IPS-NIHi7 (cell line): ENCODE measurements around the gene NUP88.
A peak's percentile ranks its signal among the peaks of the same experiment; 100 is the strongest.
"Not testable (repeated sequence)": the region's sequence is repeated elsewhere in the genome, so short reads cannot be mapped to it uniquely, and the experiment has no call there.

Source experiments
- DNase-seq: peaks from one replicate; pipeline ENCODE4 v3.0.0; 2012; ENCODE audit warnings: mixed read lengths; ENCODE audit errors: extremely low spot score

The NUP88 gene

DNA sequence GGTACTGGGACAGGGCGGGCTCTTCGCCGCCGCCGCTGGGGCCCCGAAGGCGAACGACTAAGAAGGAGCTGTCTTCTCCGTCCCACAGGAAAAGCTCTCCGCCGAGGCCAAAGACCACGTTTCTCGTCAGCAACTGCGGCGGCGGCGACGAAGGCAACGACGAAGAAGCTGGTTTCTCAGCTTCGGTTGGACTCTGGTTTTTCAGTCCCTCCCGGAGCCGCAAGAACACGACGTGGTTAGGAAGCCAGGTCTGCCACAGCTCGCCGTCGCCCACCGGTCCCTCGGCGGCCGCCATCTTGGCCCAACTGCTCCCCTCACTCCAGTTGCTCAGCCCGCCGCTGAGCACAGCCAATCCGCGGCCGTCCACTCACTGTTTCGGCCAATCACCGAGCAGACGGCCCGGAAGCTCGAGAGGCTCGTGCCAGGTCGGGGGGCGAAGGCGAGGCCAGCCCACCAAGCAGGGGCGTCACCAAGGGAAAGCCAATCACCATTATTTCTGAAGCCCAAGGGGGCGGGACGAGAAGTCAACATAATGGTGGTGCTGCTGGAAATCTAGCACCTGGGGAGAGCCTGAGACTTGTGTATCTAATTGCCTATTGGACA lies at the start of gene NUP88:
Gene NUP88 (minus strand): TSS at position 307 of the 603 bp plus-strand sequence. CDS start 12 bp downstream, at position 295.
- peak; percentile 100 for DNase-seq

DNA sequence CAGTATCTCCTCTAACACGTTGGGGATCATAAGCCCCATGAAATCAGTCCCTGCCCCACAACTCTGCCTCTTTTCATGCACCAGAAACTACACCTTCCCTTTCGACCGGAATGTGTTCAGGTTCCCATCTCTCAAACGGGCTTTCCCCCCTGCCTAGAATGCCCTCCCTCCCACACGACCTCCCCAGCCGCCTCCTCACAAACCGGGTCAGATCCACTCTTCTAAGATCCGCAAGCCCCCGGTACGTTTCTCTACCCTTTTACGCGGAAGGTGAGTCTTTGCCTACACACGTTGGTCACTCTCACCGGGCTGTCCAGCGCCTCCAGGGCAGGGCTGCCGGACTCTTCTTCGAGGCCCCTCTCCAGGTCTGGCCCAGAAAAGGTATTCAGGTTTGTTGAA lies 48.6 kb upstream of the NUP88 start:
- DNase-seq, result no peak

DNA sequence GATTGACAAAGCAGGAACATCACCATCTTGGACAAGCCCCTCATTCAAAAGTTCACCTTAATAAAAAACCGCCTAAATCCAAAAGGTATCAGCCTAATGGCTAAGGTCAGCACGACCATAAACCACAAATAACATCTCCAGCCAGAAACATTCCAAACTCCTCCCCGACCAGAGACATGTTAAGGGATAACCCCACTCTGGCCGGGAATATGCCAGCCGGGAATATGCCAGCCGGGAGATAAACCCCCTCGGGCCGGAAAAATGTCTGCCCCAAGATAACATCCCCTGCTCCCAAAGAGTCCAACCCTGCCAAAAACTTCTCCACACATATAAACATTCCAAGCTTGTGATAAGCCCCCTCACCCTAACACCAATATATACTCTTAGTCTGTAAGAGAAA lies 48.0 kb upstream of the NUP88 start:
- no peak for DNase-seq

DNA sequence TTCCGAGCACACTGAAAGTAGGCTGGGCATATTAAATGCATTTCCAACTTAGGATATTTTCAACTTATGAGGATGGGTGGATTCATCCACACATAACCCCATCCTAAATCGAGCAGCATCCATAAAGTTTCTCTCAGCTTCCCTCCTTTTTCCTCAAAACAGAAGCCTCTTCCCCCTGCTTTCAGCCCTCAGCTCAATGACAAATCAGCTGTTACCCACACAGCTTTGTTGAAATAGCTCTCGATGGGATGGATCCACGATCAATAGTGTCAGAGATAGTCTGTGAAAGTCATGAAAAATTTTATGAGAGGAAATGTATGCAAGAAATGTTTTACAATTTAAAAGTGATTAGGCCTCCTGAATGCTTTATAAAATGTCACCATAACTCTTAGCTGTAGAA lies 46.8 kb upstream of the NUP88 start:
- DNase-seq, result no peak

DNA sequence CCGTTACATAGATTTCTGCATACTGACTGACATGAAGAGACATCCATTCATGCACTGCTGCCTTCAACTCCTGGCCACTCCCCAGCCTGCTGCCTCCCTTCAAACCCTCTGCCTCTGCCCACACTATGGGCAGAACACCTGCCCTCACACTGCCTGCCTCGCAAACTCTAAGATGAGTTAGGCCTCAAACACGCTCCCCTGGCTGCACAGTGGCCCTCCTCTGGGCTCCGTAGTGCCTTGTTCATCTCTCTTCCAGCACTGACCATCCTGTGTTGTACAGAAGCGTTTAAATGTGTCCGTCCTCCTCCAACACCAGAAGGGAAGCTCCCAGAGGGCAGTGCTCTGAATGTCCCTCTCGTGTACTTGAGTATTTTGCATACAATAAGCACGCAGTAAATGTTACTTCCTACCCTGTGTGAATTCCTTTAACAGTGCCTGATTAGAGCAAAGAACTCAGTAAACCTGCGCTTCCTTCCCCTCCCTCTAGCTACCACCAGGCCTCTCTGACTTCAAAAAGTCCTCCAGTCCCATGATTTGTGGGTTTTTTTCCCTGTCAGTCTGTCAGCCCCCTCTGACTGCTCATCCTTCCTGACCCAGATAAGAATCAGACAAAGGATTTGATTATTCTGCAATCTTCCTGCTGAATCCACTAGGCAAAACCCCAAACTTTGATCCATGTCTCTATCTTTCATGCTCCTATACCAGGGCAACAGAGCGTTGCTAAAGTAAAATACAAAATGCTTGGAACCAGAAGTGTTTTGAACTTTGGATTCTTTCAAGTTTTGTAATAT lies 45.5 kb upstream of the NUP88 start:
- DNase-seq, result no peak

DNA sequence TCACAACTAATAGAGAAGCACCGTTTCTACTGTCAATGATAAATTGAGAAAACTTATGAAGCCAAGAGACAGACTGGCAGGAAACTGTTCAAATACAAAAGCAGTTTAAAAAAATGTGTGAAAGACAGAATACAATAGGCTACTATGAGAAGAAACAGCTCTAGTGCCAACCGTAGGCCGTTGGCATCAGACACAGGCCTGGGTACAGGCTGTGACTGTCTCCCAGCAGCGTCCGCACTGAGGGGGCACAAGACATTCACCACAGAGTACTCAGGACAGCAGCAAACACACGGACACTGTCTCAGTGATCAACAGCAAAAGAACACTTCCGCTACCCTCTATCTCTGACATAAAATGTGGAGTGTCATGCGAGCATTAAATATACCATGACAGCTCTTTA lies 27.3 kb upstream of the NUP88 start:
- DNase-seq, result no peak

DNA sequence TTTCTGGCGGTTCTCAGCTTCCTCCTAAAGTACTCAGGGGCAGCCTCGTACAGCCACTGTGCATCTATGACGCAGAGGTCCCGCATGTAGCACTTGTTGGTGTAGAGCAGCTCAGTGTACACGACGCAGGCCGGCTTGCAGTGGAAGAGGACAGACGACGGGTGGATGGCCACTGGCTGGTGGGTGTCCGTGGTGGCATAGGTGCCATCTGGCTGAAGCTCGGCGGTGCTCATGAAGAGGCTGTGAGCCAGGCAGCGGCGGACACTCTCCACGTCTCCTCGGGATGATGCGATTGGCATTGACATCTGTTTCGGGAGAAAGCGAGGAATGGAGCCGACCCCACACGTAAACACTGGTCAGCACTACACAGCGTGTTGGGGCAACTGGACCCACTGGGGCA lies 24.7 kb upstream of the NUP88 start:
- no peak for DNase-seq

DNA sequence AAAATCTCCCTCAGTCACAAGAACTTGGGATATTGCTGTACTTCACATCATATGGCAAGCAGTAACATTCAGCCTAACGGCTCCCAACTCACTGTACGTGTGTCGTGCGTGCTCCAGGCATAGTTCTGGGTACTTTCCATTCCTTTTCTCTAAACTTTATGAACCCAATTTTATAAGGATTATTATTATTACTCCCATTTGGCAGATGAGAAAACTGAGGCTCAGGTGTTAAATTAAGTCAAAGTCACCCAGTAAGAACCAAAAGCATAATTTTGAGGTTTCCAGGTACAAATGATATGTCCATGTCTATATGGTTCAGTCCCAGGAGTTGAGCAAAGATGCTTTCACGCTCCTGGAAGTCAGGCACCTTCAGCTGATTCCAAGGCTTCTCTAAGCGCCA lies 24.3 kb upstream of the NUP88 start:
- no peak for DNase-seq

DNA sequence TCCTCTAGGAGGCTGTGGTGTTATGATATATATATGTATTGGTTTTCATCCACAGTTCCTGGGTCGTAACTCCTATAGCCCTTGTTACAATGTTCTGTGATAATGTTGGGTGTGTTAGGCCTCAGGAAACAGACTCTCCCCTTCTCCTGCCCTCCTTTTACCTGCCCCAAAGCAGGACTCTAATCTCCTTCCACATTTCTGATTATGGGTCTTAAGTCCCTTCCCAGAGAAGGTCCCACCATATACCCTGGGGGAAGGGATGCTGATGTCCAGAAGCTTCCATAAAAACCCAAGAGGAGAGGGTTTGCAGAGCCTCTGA lies 19.9 kb upstream of the NUP88 start:
- no peak for DNase-seq

DNA sequence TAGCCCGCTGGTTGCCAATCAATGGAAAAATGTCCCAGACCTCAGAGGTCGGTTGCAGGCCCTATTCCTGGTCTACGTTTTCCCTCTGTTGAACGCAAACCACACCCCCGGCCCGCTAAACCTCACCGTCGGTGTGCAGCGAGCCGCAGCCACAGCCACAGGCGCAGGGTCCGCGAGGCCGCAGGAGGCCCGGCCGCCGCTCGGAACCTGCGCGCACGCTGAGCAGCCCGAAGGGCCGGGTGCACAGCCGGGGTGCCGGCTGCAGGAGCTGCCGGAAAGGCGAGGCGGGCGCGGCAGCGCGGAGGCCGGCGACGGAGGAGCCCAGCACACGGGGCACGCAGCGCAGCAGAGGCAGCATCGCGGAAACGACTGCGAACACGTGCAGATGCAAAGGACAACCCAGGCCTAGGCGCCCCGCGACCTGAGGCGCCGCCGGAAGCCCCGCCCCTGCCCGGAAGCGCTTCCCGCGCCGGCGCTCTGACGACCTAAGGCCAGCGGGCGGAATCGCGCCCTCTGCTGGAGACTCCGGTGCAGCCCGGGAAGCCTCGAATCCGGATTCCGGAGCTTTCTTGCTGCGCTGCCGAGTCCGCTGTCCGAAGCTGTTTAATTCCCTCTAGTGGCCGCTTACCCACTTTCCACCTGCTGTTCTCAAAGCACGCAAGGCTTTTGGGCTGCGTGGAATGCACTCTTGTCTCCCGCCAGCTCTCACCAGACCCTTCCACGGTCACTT lies 19.4 kb upstream of the NUP88 start, which contains the start of gene C1QBP:
Gene C1QBP (minus strand): TSS at position 440 of the 730 bp plus-strand sequence. CDS start 82 bp downstream, at position 358.
- DNase-seq, result peak; percentile 95

DNA sequence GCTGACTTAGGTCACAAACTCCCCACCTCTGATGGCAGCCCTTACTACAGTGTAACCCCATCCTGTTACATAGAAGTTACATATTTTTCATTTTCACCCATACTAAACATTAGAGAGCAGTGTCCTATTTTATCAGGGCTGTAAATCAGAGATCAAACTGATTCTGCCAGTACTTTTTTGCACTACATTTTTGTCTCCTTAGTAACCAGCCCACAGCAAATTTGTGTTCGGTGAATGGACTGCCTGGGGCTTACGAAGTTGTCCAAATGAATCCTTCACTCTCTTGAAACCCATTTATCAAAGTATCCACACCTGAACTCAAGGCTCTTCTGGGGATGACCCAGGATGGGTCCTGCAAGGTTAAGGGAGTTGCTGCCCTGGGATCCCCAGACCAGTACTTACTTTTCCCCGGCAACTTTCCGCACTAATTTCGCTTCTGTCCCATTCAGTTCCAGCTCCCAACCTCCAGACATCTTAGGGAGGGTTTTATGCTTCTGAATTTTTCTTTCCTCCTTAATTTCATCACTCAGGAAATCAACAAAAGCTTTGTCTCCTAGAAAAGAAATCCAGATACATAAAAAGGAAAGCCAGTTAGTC lies 18.4 kb upstream of the NUP88 start:
- no peak for DNase-seq

DNA sequence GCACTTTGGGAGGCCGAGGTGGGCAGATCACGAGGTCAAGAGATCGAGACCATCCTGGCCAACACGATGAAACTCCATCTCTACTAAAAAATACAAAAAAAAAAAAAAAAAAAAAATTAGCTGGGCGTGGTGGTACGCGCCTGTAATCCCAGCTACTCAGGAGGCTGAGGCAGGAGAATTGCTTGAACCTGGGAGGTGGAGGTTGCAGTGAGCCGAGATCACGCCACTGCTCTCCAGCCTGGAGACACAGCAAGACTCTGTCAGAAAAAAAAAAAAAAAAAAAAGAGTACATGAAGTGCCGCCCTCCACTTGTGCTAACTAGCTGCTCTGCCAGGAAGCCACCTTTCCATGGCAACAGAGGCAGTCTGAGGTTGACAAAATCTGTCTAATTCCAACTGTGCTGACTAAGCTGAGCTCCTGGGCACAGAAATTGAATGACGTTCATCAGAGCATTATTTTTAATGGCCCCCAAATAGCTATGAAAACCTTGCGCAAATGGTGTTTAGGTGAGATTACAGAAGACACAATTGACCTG lies 16.4 kb upstream of the NUP88 start:
- DNase-seq, result not testable (repeated sequence)

DNA sequence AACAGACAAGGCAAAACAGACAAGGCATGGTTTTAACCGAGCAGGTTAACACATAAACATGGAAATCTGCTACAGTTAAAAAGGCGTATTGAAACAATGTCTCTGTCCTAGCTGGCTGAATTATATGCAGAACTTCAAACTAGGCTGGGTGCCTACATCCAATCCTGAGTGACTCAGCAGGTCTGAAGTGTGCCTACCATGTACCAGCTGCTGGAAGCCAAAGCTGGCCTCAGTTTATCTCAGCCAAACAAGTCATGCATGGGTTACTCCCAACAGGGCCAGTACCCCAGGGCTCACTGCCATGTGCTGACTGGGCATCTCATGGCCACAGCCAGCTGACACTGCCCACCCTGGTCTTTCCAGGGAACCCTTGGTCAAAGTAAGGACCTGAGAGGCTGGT lies 15.5 kb upstream of the NUP88 start:
- DNase-seq, result no peak

DNA sequence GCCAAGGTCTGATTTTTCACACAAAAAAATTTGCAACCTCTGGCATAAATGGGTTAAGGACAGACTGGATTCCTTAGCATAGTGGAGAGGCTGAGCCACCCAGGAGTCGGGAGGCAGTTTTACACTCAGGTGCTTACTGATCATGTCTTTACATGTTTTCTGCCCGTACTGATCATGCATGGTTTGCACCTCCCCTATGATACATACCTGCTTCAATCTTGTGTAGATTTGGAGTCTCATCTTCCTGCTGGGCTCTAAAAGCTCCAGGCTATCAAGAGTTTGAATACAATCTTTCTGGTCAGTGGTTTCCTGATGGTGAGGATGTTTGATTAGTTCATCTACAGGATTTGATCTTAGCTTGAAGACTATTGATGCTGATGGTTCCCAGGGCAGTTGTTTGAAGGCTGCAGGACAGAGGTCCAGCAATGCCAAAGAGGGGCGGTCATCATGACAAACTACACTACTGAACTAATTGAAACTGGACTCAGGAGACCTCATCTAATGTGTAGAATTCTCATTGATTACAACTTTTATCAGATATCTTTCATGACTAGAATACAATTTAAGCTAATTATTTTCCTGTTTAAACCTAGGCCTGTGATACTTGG lies 12.6 kb upstream of the NUP88 start:
- DNase-seq, result no peak

DNA sequence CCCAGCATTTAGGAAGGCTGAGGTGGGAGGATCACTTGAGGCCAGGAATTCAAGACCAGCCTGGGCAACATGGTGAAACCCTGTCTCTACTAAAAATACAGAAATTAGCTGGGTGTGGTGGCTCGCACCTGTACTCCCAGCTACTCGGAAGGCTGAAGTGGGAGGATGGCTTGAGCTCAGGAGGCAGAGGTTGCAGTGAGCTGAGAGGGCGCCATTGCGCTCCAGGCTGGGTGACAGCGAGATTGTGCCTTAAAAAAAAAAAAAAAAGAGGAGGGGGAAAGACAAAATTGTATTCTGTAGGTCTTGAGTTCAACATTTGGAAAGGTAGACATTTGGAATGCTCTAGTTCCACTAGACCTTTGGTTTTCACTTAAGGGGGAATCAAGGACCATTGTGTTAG lies 11.8 kb upstream of the NUP88 start:
- DNase-seq, result not testable (repeated sequence)

DNA sequence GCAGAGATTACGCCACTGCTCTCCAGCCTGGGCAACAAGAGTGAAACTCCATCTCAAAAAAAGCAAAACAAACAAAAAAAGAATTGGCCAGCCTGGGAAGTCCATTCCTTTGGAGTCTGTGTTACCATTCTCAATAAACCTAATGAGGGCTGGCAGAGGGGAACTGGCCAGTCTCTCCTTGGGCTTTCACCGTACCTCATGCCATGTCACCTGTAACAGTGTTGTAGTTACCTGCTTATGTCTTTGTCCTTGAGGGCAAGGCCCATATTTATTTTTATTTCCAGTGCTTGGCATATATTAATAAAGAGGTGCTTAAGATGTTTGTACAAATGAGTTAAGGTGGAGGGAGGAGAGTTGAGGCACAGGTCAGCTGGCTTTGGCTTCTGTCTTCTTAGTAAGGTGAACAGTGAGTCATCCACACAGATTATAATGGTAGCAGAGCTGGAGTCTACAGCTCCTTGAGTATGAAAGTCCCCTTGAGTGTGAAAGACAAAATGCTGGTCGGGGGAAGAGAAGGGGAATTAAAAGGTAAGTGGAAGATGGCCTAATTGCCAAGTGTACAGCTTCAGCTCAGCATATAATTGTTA lies 11.0 kb upstream of the NUP88 start:
- no peak for DNase-seq

DNA sequence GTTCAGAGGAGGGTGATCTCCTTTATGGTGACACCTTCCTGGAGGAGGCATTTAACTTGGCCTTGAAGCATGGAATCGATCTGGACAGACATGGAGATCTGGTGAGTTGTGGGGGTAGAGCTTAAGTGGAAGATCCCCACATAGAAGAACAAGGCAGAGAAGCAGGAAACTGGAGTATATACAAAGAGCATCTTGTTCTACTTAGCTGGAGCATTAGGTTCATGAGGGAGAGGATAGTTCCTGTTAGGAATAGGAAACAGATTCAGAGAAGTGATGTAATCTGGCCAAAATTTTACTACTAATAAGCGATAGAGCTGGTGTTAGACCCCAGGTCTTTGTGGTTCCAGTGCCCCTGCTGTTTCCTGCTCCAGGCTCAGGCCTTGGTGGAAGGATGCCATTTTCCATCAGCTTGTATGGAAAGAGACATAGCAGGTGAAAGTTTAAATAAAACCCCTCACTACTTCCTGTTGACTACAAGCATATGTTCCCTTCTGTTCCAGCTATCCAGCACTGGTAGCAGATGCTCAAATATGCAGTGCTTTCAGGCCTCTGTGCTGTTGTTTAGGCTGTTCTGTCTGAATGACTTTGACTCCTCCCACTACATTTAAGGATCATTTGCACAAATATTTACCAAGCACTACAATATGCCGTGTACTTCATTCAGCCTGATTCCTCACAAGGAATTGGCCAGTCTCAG lies 9.9 kb upstream of the NUP88 start:
- no peak for DNase-seq

DNA sequence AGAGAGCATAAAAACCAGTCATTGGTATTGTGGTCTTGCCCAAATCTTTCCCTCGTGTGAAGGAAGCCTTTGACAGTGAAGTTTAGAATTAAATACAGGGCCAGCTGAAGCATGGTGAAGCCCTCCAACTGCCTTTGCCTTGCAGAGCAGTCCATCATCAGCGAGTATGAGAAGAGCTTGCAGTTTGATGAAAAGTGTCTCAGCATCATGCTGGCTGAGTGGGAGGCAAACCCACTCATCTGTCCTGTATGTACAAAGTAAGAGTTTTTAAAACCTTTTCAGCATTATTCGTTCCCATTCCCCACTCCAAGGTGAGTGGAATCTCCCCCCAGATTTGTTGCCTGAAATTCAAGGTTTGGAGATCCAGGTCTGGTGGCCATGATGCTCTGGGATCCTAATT lies 6.4 kb upstream of the NUP88 start:
- no peak for DNase-seq

DNA sequence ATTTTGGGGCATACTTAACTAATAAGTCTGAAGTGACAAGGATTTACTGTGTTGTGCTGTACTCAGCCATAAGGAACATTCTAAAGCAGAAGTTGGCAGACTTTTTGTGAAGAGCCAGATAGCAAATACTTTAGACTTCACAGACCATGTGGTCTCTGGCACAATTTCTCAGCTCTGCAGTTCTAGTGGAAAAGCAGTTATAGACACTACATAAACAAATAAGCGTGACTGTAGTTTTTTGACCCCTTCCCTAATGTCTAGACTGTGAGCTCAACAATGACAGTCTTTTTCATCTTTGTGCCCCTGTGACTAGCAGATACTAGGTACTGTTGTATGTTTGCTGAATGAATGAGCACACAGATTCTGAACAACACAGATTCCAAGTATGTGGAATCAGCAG lies 5.4 kb upstream of the NUP88 start:
- DNase-seq, result no peak

DNA sequence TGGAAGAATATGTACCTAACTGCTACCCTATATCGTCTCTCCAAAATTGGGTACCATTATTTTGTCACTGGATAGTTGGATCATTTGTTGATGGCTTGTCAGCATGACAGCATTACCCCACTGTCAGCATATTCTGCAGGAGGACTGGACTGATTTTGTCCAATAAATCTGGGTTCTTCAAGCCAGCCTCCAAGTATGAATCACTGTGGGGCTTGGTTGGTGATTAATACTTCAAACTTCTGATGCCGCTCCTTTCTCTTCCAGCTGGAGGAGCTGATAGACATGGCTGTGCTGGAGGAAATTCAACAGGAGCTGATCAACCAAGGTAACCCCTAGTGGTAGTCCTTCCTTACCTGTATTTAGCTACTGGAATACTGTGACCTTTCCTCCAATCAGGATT lies 3.0 kb upstream of the NUP88 start:
- DNase-seq, result no peak
